Measurements from ENCODE around the gene ZSCAN30. TPM values are rescaled to one million over a fixed set of nuclear protein-coding genes. Genes with fewer than 3 reads are reported as not detected.

The ZSCAN30 gene
- total RNA-seq, 2 experiments from 2014 or later = 17.9 to 19.6 TPM

- H3K36me3 Mint-ChIP-seq = peaks cover 1% of the 10 kb centered on the region
- POLR2A ChIA-PET = no interaction called here
- intact Hi-C loops (cut with micrococcal nuclease) = no loop called here
Observed at GRCh38 chr18:35276267-35276666, 13.8 kb downstream of the ZSCAN30 start.

GRCh38 chr18:35271656-35272055, 18.4 kb downstream of the ZSCAN30 start:
- intact Hi-C loops (cut with micrococcal nuclease) = no loop called here
- Mint-ChIP-seq H3K4me1 (ENCODE audit: low read depth) (peaks cover 17% of the 10 kb centered on the region), H3K27me3 (no peaks in the 10 kb centered on the region), H3K36me3 (peaks cover 11% of the 10 kb centered on the region), H3K27ac (no peak overlapping the region), H3K4me3 (no peak overlapping the region), H3K9me3 (peaks cover 16% of the 10 kb centered on the region)
- DNase-seq = no peak
- POLR2A ChIA-PET = no interaction called here
- CTCF ChIA-PET = no interaction called here

More at GRCh38 chr18:35276267-35276666, 13.8 kb downstream of the ZSCAN30 start:
- Mint-ChIP-seq H3K4me3 (no peak overlapping the region), H3K27me3 (no peaks in the 10 kb centered on the region), H3K4me1 (ENCODE audit: low read depth) (peaks cover 2% of the 10 kb centered on the region), H3K9me3 (peaks cover 3% of the 10 kb centered on the region), H3K27ac (no peak overlapping the region)
- CTCF ChIA-PET = no interaction called here
- DNase-seq = no peak

GRCh38 chr18:35268821-35269220, 21.2 kb downstream of the ZSCAN30 start:
- POLR2A ChIA-PET = interaction anchor here (2.3 kb wide), 1 partner anchor 21 kb away, joined by 15 read pairs; the partner anchor contains the start of gene ZSCAN30
- H3K4me3 Mint-ChIP-seq = no peak overlapping the region

GRCh38 chr18:35267809-35268208, 22.2 kb downstream of the ZSCAN30 start:
- H3K27ac Mint-ChIP-seq = no peak overlapping the region
- peak overlapping the region; percentile 42 for H3K4me3 Mint-ChIP-seq
- H3K4me1 Mint-ChIP-seq (ENCODE audit: low read depth) = peaks cover 25% of the 10 kb centered on the region
- ChIA-PET POLR2A (interaction anchor here (0.6 to 2.4 kb wide), 5 partner anchors 22 to 313 kb away, joined by 3 to 15 read pairs (median 9); partner anchors contain the start of genes ZNF24, ZNF397 and ZSCAN30), CTCF (interaction anchor here (0.6 to 1.4 kb wide), 3 partner anchors 14 to 36 kb away, joined by 3 read pairs; no protein-coding TSS in a partner anchor)
- intact Hi-C loops (cut with micrococcal nuclease) = loop anchor here (1.0 kb wide), 3 partner anchors 22 to 704 kb away; partner anchors contain the start of genes RMP24, ZNF397 and ZSCAN30
- no peaks in the 10 kb centered on the region for H3K27me3 Mint-ChIP-seq
- peaks cover 13% of the 10 kb centered on the region for H3K9me3 Mint-ChIP-seq
- DNase-seq = peak; percentile 25
- H3K36me3 Mint-ChIP-seq = peaks cover 10% of the 10 kb centered on the region

More at GRCh38 chr18:35268821-35269220, 21.2 kb downstream of the ZSCAN30 start:
- CTCF ChIA-PET = interaction anchor here (1.3 kb wide), 1 partner anchor 18 kb away, joined by 4 read pairs; no protein-coding TSS in a partner anchor
- intact Hi-C loops (cut with micrococcal nuclease) = no loop called here
- H3K36me3 Mint-ChIP-seq = peaks cover 10% of the 10 kb centered on the region
- peaks cover 16% of the 10 kb centered on the region for H3K9me3 Mint-ChIP-seq
- no peak for DNase-seq
- peaks cover 25% of the 10 kb centered on the region for H3K4me1 Mint-ChIP-seq (ENCODE audit: low read depth)
- H3K27ac Mint-ChIP-seq = no peak overlapping the region
- no peaks in the 10 kb centered on the region for H3K27me3 Mint-ChIP-seq

GRCh38 chr18:35267161-35267651, 22.8 kb downstream of the ZSCAN30 start:
- intact Hi-C loops (cut with micrococcal nuclease) = loop anchor here (1.0 kb wide), 3 partner anchors 23 to 705 kb away; partner anchors contain the start of genes RMP24, ZNF397 and ZSCAN30

GRCh38 chr18:35264409-35264808, 25.6 kb downstream of the ZSCAN30 start:
- intact Hi-C loops (cut with micrococcal nuclease) = no loop called here
- no peak overlapping the region for H3K27ac Mint-ChIP-seq
- no peaks in the 10 kb centered on the region for H3K27me3 Mint-ChIP-seq
- peaks cover 13% of the 10 kb centered on the region for H3K9me3 Mint-ChIP-seq
- DNase-seq = no peak
- H3K36me3 Mint-ChIP-seq = peaks cover 21% of the 10 kb centered on the region
- peaks cover 25% of the 10 kb centered on the region for H3K4me1 Mint-ChIP-seq (ENCODE audit: low read depth)
- ChIA-PET CTCF (no interaction called here), POLR2A (no interaction called here)
- no peak overlapping the region for H3K4me3 Mint-ChIP-seq

More at GRCh38 chr18:35267161-35267651, 22.8 kb downstream of the ZSCAN30 start:
- CTCF ChIA-PET = interaction anchor here (1.2 to 1.4 kb wide), 2 partner anchors 20 to 36 kb away, joined by 3 read pairs; no protein-coding TSS in a partner anchor
- peak overlapping the region; percentile 71 for H3K4me3 Mint-ChIP-seq
- DNase-seq = peak; percentile 75
- H3K27ac Mint-ChIP-seq = peak overlapping the region; percentile 69
- POLR2A ChIA-PET = interaction anchor here (1.0 to 2.4 kb wide), 5 partner anchors 21 to 78 kb away, joined by 3 to 15 read pairs (median 9); partner anchors contain the start of genes ZNF24, ZNF397 and ZSCAN30
- no peaks in the 10 kb centered on the region for H3K27me3 Mint-ChIP-seq
- H3K4me1 Mint-ChIP-seq (ENCODE audit: low read depth) = peaks cover 25% of the 10 kb centered on the region
- peaks cover 13% of the 10 kb centered on the region for H3K36me3 Mint-ChIP-seq
- H3K9me3 Mint-ChIP-seq = peaks cover 13% of the 10 kb centered on the region

- CTCF ChIA-PET = no interaction called here
- no peaks in the 10 kb centered on the region for H3K27me3 Mint-ChIP-seq
- peaks cover 55% of the 10 kb centered on the region for H3K36me3 Mint-ChIP-seq
- no peak overlapping the region for H3K27ac Mint-ChIP-seq
- H3K4me1 Mint-ChIP-seq (ENCODE audit: low read depth) = no peaks in the 10 kb centered on the region
- H3K4me3 Mint-ChIP-seq = no peak overlapping the region
- intact Hi-C loops (cut with micrococcal nuclease) = no loop called here
- no peak for DNase-seq
- peaks cover 28% of the 10 kb centered on the region for H3K9me3 Mint-ChIP-seq
- POLR2A ChIA-PET = no interaction called here
Observed at GRCh38 chr18:35256947-35257346, 33.1 kb downstream of the ZSCAN30 start.

- ChIA-PET POLR2A (no interaction called here), CTCF (interaction anchor here (0.9 kb wide), 1 partner anchor 14 kb away, joined by 3 read pairs; no protein-coding TSS in a partner anchor)
- H3K9me3 Mint-ChIP-seq = peaks cover 37% of the 10 kb centered on the region
- intact Hi-C loops (cut with micrococcal nuclease) = no loop called here
- no peak for DNase-seq
- H3K36me3 Mint-ChIP-seq = peaks cover 71% of the 10 kb centered on the region
- H3K4me1 Mint-ChIP-seq (ENCODE audit: low read depth) = no peaks in the 10 kb centered on the region
- no peak overlapping the region for H3K27ac Mint-ChIP-seq
- H3K4me3 Mint-ChIP-seq = no peak overlapping the region
- no peaks in the 10 kb centered on the region for H3K27me3 Mint-ChIP-seq
Observed at GRCh38 chr18:35253655-35254287, 36.3 kb downstream of the ZSCAN30 start.

GRCh38 chr18:35252466-35252865, 37.6 kb downstream of the ZSCAN30 start:
- Mint-ChIP-seq H3K4me1 (ENCODE audit: low read depth) (no peaks in the 10 kb centered on the region), H3K27me3 (no peaks in the 10 kb centered on the region), H3K36me3 (peaks cover 74% of the 10 kb centered on the region), H3K4me3 (no peak overlapping the region), H3K9me3 (peaks cover 37% of the 10 kb centered on the region), H3K27ac (no peak overlapping the region)
- intact Hi-C loops (cut with micrococcal nuclease) = no loop called here
- ChIA-PET POLR2A (no interaction called here), CTCF (no interaction called here)
- DNase-seq = no peak

- Mint-ChIP-seq H3K4me3 (no peak overlapping the region), H3K36me3 (peaks cover 92% of the 10 kb centered on the region), H3K9me3 (peaks cover 43% of the 10 kb centered on the region), H3K27me3 (no peaks in the 10 kb centered on the region), H3K27ac (no peak overlapping the region), H3K4me1 (ENCODE audit: low read depth) (peaks cover 13% of the 10 kb centered on the region)
- CTCF ChIA-PET = no interaction called here
- DNase-seq = no peak
- intact Hi-C loops (cut with micrococcal nuclease) = no loop called here
- POLR2A ChIA-PET = no interaction called here
Observed at GRCh38 chr18:35248429-35248828, 41.6 kb downstream of the ZSCAN30 start.

GRCh38 chr18:35247412-35248249, 42.4 kb downstream of the ZSCAN30 start:
- H3K9me3 Mint-ChIP-seq = peaks cover 35% of the 10 kb centered on the region
- H3K36me3 Mint-ChIP-seq = peaks cover 92% of the 10 kb centered on the region
- intact Hi-C loops (cut with micrococcal nuclease) = no loop called here
- H3K27ac Mint-ChIP-seq = no peak overlapping the region
- no peak for DNase-seq
- no peaks in the 10 kb centered on the region for H3K27me3 Mint-ChIP-seq
- peaks cover 16% of the 10 kb centered on the region for H3K4me1 Mint-ChIP-seq (ENCODE audit: low read depth)
- ChIA-PET CTCF (no interaction called here), POLR2A (no interaction called here)
- H3K4me3 Mint-ChIP-seq = no peak overlapping the region

GRCh38 chr18:35246831-35247230, 43.2 kb downstream of the ZSCAN30 start:
- ChIA-PET CTCF (no interaction called here), POLR2A (interaction anchor here (0.6 kb wide), 1 partner anchor 121 kb away, joined by 4 read pairs; no protein-coding TSS in a partner anchor)
- no peak overlapping the region for H3K27ac Mint-ChIP-seq
- H3K4me1 Mint-ChIP-seq (ENCODE audit: low read depth) = peaks cover 22% of the 10 kb centered on the region
- peaks cover 27% of the 10 kb centered on the region for H3K9me3 Mint-ChIP-seq
- DNase-seq = no peak
- H3K27me3 Mint-ChIP-seq = no peaks in the 10 kb centered on the region
- no peak overlapping the region for H3K4me3 Mint-ChIP-seq
- intact Hi-C loops (cut with micrococcal nuclease) = no loop called here
- H3K36me3 Mint-ChIP-seq = peaks cover 88% of the 10 kb centered on the region
